Effector memory CD4-positive, alpha-beta T cell (primary cell): ENCODE measurements around the gene DLEU7.

Experiments
- DNase-seq, 3 donors: peaks; one replicate each; pipeline ENCODE4 v3.0.0-alpha.2; 2020
- H3K27ac ChIP-seq: 2 replicates; pipeline ENCODE4 v1.7.0; 2013; ENCODE audit warnings: mild to moderate bottlenecking, low read length, moderate library complexity; ENCODE audit not compliant: insufficient read depth, poor library complexity, severe bottlenecking
- H3K27me3 ChIP-seq: replicated peaks from 2 replicates; pipeline ENCODE4 v1.7.0; 2013; ENCODE audit warnings: mild to moderate bottlenecking, low read length; ENCODE audit not compliant: insufficient read depth, control insufficient read depth, poor library complexity, severe bottlenecking
- H3K36me3 ChIP-seq: 2 replicates; pipeline ENCODE4 v1.7.0; 2013; ENCODE audit warnings: mild to moderate bottlenecking, low read length, moderate library complexity; ENCODE audit not compliant: control insufficient read depth, insufficient read depth
- H3K4me1 ChIP-seq: 2 replicates; pipeline ENCODE4 v1.7.0; 2013; ENCODE audit warnings: low read length, mild to moderate bottlenecking; ENCODE audit not compliant: control insufficient read depth, insufficient read depth, poor library complexity, severe bottlenecking
- H3K4me3 ChIP-seq: 2 replicates; pipeline ENCODE4 v1.7.0; 2013; ENCODE audit warnings: low read length, low read depth, mild to moderate bottlenecking; ENCODE audit not compliant: insufficient read depth, poor library complexity, severe bottlenecking
- H3K9me3 ChIP-seq: 2 replicates; pipeline ENCODE4 v1.7.0; 2013; ENCODE audit warnings: mild to moderate bottlenecking, low read length, moderate library complexity; ENCODE audit not compliant: control insufficient read depth

DLEU7 gene

DNA sequence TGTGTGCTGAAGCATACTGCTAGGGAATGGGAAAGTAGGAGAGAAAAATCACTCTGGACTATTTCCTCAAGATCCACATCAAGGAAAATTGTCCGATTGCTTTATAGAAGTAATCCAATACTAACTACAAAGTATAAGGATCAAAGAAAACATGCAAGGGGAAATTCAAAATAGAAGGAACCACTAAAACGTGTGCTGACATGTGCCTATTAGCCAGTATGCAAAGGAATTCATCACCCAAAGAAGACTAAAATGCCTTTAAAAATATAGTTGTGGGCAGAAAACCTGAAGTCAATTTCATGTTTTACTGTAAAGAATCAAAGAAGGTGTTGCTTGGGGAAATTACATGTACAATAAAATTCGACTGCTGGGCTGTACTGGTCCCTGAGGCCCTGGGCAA, 14.3 kb downstream of the DLEU7 start:
- Histone ChIP-seq H3K27ac (no peak overlapping the region), H3K9me3 (no peaks in the 10 kb centered on the region)

DNA sequence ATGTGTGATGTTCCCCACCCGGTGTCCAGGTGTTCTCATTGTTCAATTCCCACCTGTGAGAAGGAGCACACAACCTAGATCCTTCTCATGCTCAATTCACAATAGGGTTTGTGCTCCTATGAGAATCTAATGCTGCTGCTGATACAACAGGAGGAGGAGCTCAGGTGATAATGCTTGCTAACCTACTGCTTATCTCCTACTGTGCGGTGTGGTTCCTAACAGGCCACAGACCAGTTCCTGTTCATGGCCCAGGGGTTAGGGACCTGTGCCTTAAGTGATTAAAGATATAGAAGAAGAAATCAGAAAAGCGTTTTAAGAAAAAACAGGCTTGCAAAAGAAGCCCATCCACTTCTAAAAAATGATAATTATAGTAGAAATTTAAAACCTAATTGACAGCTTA, 17.5 kb downstream of the DLEU7 start:
- no peak for DNase-seq
- H3K4me3 ChIP-seq = no peak overlapping the region
- H3K9me3 ChIP-seq = no peaks in the 10 kb centered on the region
- H3K27ac ChIP-seq = no peak overlapping the region
- no peaks in the 10 kb centered on the region for H3K36me3 ChIP-seq
- no peaks in the 10 kb centered on the region for H3K27me3 ChIP-seq
- H3K4me1 ChIP-seq = no peaks in the 10 kb centered on the region

More for the DNA sequence above, 14.3 kb downstream of the DLEU7 start:
- no peak overlapping the region for H3K4me3 ChIP-seq
- no peaks in the 10 kb centered on the region for H3K4me1 ChIP-seq
- no peaks in the 10 kb centered on the region for H3K36me3 ChIP-seq
- no peak for DNase-seq
- H3K27me3 ChIP-seq = no peaks in the 10 kb centered on the region

DNA sequence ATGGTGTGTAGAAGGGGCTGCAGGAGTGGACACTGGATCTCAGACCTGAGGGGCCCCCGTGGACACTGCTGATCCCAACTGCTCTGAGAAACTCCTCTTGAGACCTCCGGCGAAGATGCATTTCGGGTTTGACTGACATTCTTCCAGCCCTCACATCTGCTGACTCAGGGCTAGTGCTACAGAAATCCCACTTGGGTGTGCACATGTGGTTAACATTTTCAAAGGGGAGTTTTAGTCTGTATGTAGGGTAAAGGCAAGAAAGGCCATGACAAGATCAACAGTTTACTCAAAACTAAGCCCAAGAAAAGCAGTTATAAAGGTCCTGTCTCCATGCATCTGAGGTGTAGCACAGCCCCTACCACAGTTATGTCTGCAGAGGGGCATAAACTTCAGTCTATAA, 31.2 kb downstream of the DLEU7 start:
- no peaks in the 10 kb centered on the region for H3K4me1 ChIP-seq
- no peaks in the 10 kb centered on the region for H3K9me3 ChIP-seq
- H3K4me3 ChIP-seq = no peak overlapping the region
- H3K27me3 ChIP-seq = no peaks in the 10 kb centered on the region
- no peaks in the 10 kb centered on the region for H3K36me3 ChIP-seq
- DNase-seq = no peak
- no peak overlapping the region for H3K27ac ChIP-seq

GRCh38 chr13:50810998-50811397, 32.5 kb downstream of the DLEU7 start:
- Histone ChIP-seq H3K9me3 (no peaks in the 10 kb centered on the region), H3K27me3 (no peaks in the 10 kb centered on the region), H3K27ac (no peak overlapping the region), H3K36me3 (no peaks in the 10 kb centered on the region), H3K4me1 (no peaks in the 10 kb centered on the region), H3K4me3 (no peak overlapping the region)
- no peak for DNase-seq

DNA sequence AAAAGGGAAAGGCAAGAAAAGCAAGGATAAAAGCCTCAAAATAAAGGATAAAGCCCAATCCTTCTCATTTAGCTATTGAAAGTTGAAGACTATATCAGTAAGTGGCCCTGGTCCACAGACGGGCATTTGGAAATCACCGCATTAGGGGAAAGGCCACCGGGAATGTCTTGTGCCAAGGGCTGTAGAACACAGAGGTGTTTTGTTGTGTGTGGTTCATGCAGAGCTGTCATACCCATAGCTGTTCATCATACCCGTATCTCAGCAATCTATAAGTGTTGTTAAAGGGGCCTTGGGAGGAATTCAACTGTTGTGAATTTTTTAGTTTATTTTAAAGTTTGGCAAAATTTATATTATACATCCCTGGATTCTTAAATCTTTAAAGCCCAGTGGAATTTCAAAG, 33.0 kb downstream of the DLEU7 start:
- DNase-seq = no peak
- Histone ChIP-seq H3K9me3 (no peaks in the 10 kb centered on the region), H3K36me3 (no peaks in the 10 kb centered on the region), H3K27ac (no peak overlapping the region), H3K4me3 (no peak overlapping the region), H3K27me3 (no peaks in the 10 kb centered on the region), H3K4me1 (no peaks in the 10 kb centered on the region)

DNA sequence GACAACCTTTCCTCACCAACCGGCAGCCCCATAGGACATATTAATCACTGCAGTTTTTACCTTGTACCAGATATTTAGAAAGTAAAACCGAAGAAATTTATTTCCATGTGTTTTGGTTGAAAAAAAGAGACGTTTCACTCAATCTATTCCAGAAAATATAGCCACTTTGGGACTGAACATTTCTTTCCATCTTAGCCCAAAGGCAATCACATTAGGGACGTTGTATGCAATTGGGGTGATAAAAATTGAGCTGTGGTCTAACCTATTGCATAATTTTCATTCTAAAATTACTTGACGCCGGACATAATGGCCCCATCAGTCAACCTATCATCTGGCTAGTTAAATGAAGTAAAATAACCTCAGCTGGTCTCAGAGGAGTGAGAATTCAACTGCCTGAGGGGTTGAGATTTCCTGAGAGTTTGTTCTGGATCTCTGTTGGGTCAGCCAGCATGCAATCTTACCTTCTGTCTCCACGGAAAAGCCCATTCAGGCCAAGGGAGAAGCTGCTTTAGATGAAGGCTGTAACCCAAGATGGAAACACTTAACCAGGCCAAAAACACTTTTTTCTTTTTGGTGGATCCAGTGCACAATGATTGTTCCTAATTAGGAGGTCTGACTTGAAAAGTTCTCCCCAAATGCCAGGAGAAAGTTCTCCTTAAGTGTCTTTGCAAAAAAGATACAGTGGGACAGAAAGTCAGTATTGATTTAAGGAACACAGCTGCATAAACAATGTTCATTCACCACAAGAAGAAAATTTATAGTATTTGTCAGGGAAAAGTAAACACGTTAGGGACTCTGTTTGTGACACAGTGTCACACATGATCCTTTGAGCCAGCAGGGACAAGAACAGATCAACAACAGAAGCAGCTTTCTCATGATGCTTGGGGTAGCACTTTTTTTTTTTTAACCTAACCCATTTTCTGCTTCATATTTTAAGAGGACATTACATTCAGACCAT, 34.1 kb downstream of the DLEU7 start:
- Histone ChIP-seq H3K36me3 (no peaks in the 10 kb centered on the region), H3K27ac (no peak overlapping the region), H3K9me3 (no peaks in the 10 kb centered on the region), H3K4me3 (no peak overlapping the region), H3K27me3 (no peaks in the 10 kb centered on the region), H3K4me1 (no peaks in the 10 kb centered on the region)
- no peak for DNase-seq

- Histone ChIP-seq H3K9me3 (no peaks in the 10 kb centered on the region), H3K27ac (no peak overlapping the region), H3K4me3 (no peak overlapping the region), H3K27me3 (no peaks in the 10 kb centered on the region), H3K36me3 (no peaks in the 10 kb centered on the region), H3K4me1 (no peaks in the 10 kb centered on the region)
- DNase-seq = no peak
These were observed 37.7 kb downstream of the DLEU7 start for GRCh38 chr13:50805805-50806204.

- H3K27me3 ChIP-seq = no peaks in the 10 kb centered on the region
- H3K27ac ChIP-seq = no peak overlapping the region
- no peak overlapping the region for H3K4me3 ChIP-seq
- H3K4me1 ChIP-seq = no peaks in the 10 kb centered on the region
- no peaks in the 10 kb centered on the region for H3K9me3 ChIP-seq
- peak; percentile 11 to 40 (median 20) for DNase-seq
- no peaks in the 10 kb centered on the region for H3K36me3 ChIP-seq
These were observed 42.2 kb downstream of the DLEU7 start for GRCh38 chr13:50801087-50801931.

DNA sequence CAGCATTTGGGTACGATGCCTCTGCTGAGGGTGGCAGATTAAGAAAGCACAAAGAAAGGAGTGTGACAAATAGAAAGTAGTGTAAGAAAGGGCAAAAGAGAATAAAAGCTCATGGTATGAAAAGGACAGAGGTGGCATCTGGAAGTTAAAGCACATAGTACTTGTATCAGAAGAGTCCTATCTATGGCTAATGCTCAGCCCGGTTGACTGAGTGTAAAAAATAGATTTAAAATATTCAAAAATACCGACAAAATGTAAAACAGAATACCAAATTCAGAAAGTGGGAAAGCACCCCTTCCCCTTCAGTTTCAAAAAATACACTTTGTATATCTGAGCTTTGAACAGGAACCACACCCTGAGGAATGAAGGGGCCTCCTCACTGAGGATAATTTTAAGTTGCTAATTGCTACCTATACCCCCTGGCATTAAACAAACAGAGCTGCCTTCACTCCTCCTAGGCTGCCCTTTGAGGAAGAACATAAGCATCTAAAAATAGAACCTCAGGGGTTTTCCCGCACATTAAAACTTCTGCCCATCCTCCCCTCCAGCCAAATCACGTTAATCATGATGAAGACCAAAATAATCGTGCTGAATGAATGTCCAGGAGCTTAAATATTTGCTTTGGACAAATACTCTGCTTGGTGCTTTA, 43.3 kb downstream of the DLEU7 start:
- Histone ChIP-seq H3K9me3 (no peaks in the 10 kb centered on the region), H3K27ac (no peak overlapping the region), H3K27me3 (no peaks in the 10 kb centered on the region), H3K4me1 (no peaks in the 10 kb centered on the region), H3K4me3 (no peak overlapping the region), H3K36me3 (no peaks in the 10 kb centered on the region)
- no peak for DNase-seq
